ENCODE results near the gene SHROOM2.

The SHROOM2 gene

GRCh38 chrX:9785944-9786797 is at the start of gene SHROOM2:
SHROOM2 (plus strand) TSS chrX:9786429; CDS start chrX:9786546, 117 bp downstream.
- TF ChIP-seq CTCF (conservative IDR thresholded peaks at IDR 0.05): no peak
- peak within 1 kb of the TSS; percentile 90 for H3K27ac ChIP-seq

- TF ChIP-seq CTCF (conservative IDR thresholded peaks at IDR 0.05): no peak
- H3K27ac ChIP-seq: no peak overlapping the region
Measured at GRCh38 chrX:9737363-9737762, 48.9 kb upstream of the SHROOM2 start.

GRCh38 chrX:9738151-9738550 is 48.1 kb upstream of the SHROOM2 start:
- H3K27ac ChIP-seq: no peak overlapping the region

GRCh38 chrX:9739130-9739529 is 47.1 kb upstream of the SHROOM2 start:
- H3K27ac ChIP-seq: no peak overlapping the region
- TF ChIP-seq CTCF (conservative IDR thresholded peaks at IDR 0.05): no peak

More at GRCh38 chrX:9738151-9738550, 48.1 kb upstream of the SHROOM2 start:
- TF ChIP-seq CTCF (conservative IDR thresholded peaks at IDR 0.05): no peak

- TF ChIP-seq CTCF (conservative IDR thresholded peaks at IDR 0.05): no peak
- no peak overlapping the region for H3K27ac ChIP-seq
Measured at GRCh38 chrX:9745417-9746115, 40.7 kb upstream of the SHROOM2 start.

GRCh38 chrX:9746148-9746888 is 39.9 kb upstream of the SHROOM2 start:
- no peak for TF ChIP-seq CTCF (conservative IDR thresholded peaks at IDR 0.05)
- no peak overlapping the region for H3K27ac ChIP-seq

- TF ChIP-seq CTCF (conservative IDR thresholded peaks at IDR 0.05): no peak
- no peak overlapping the region for H3K27ac ChIP-seq
Measured at GRCh38 chrX:9747644-9748043, 38.6 kb upstream of the SHROOM2 start.
